ENCODE data around the gene HP. TPM values are rescaled to one million over a fixed set of nuclear protein-coding genes. Genes with fewer than 3 reads are reported as not detected.

Gene HP, protein sequence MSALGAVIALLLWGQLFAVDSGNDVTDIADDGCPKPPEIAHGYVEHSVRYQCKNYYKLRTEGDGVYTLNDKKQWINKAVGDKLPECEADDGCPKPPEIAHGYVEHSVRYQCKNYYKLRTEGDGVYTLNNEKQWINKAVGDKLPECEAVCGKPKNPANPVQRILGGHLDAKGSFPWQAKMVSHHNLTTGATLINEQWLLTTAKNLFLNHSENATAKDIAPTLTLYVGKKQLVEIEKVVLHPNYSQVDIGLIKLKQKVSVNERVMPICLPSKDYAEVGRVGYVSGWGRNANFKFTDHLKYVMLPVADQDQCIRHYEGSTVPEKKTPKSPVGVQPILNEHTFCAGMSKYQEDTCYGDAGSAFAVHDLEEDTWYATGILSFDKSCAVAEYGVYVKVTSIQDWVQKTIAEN
- total RNA-seq = not detected in 2 replicates

DNA sequence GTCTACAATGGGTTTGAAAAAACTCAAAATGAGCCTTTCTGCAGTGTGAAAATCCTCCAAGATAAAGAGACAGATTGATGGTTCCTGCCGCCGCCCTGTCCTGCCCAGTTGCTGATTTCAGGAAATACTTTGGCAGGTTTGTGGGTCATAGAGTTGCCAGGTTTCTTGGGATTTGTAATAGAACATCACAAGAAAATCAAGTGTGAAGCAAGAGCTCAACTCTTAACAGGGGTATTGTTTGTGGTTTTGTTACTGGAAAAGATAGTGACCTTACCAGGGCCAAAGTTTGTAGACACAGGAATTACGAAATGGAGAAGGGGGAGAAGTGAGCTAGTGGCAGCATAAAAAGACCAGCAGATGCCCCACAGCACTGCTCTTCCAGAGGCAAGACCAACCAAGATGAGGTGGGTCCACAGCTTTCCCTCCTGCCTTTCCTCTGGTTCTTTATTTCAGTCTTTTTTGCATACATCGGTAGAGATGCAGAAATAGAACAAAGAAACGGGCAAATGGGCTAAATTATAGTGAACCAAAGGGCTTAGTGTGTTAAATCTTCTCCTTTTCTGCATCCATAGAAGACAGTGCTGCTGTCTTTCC, at the start of gene HP:
Gene HP, plus strand, starts transcription at position 252 of the 594 bp plus-strand sequence. Its CDS starts 148 bp downstream, at position 400.

DNA sequence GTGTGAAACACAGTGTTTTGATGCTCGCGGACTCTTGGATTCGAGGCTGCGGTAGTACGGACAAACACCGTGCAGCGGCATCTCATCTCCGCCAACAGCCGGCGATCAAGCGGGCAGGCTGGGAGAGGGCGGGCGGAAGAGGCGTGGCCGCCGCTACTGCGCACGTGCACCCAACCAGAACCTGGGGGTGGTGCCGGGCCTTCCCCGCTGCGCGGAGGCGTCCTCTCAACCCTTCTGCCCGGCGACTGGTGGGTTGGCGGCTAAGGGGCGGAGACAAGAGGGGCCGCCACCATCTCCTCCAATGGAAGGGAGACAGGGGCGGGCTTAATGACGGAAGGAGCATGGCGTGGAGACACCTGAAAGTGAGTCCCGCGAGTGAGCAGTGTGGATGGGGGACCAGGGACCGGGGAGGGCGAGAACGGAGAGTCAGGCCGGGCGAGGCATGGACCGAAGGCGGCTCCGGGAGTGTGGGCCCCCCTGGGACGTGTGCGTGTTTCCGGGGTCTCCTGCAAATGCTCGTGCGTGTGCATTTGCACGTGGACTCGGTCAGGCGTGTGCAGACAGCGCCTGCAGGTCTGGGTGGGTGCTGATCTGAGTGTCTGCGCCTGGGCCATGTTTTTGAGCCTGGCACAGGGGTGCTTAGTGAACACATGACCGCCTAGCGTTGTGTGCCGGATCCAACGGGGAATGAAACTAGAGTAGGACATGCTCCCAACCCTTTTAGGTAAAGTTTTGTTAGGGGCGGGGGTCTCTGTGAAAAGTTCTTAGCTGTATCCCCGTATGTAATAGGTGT, 45.7 kb upstream of the HP start, which contains the start of gene DHODH:
Gene DHODH, plus strand, starts transcription at position 321 of the 793 bp plus-strand sequence. Its CDS starts 21 bp downstream, at position 342.

DNA sequence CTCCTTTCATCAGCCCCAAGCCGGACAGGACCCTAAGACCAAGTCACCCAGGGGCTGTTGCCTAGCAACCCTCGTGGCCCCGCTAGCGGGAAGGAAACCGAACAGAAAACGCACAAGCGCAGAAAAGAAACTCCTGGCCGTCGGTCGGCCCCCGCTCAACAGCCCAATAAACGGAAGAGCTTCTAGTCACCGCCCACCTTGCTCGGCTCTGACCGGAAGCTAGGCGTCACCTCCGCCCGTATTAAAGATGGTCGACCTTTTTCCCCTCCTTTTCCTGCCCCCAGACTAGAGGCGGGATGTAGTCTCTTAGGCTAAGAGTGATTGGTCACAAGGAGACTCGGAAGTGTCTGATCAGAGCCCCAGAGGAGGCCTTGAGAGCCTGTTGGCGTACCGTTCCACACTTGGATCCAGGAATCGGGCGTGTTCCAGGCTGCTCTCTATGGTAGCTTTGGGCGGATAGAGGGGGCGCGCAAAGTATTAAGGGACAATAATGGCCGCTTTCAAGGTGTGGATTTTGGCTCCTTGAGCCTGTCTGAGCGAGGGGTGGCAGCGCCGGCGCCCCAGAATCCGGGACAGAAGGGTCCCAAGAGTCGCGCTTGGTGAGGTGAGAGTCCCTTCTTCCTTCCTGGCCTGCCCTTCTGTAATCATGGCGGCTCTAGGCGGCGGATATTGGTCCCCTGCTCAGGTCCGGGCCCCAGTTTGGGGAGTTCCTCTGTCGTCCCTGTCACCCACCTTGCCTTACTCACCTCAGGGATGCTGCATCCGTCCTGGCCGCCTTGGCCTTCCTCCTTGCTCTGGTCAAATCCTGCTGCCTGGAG, 39.4 kb downstream of the HP start, which contains the start of the genes DHX38 and TXNL4B:
Gene DHX38, plus strand, starts transcription at position 400 of the 818 bp plus-strand sequence. CDS start 2,311 bp downstream, outside the sequence.
Gene TXNL4B, minus strand, starts transcription at position 173 of the 818 bp plus-strand sequence. CDS start 2,871 bp downstream, outside the sequence.

Other genes with a start within 250 kb of the HP start
- gene AP1G1, start 245.7 kb upstream of the HP start, total RNA-seq = 38.4 and 40.5 TPM in 2 replicates
- 7.5 and 9.6 TPM in 2 replicates for gene ATXN1L, start 208.5 kb upstream of the HP start, total RNA-seq
- gene ZNF821, start 170.3 kb upstream of the HP start, total RNA-seq = 1.0 and 1.9 TPM in 2 replicates
- gene IST1, start 159.0 kb upstream of the HP start, total RNA-seq = 112 and 116 TPM in 2 replicates
- gene PKD1L3, start 54.1 kb upstream of the HP start, total RNA-seq = not detected in 2 replicates
- gene DHODH, start 45.8 kb upstream of the HP start, total RNA-seq = 4.2 and 6.6 TPM in 2 replicates
- gene HPR, start 8.7 kb downstream of the HP start, total RNA-seq = not detected in 2 replicates
- gene TXNL4B, start 39.1 kb downstream of the HP start, total RNA-seq = 7.8 and 9.1 TPM in 2 replicates
- 32.5 and 37.7 TPM in 2 replicates for gene DHX38, start 39.3 kb downstream of the HP start, total RNA-seq
- gene PMFBP1, start 117.7 kb downstream of the HP start, total RNA-seq = 0.19 and 0.31 TPM in 2 replicates

Measured in hair follicular keratinocyte (primary cell).